GM12878 (cell line): ENCODE results near the gene NIP7.

Experiments used
- POLR2A ChIP-seq: IDR thresholded peaks from 2 replicates; pipeline ENCODE4 v1.6.1; 2011; ENCODE audit warnings: low read depth, mild to moderate bottlenecking, low read length
- TF ChIP-seq, protein P1 (sequence below), 3 experiments: IDR thresholded peaks in 2 of 3; conservative IDR thresholded peaks in 1 of 3; 2 replicates each; pipeline ENCODE4 v1.5.1; 2011; ENCODE audit warnings: low read depth in 3 of 3, low read length in 3 of 3, mild to moderate bottlenecking in 3 of 3, control low read depth in 2 of 3, moderate library complexity in 2 of 3, inconsistent platforms in 1 of 3, mixed read lengths in 1 of 3; ENCODE audit not compliant: control insufficient read depth in 2 of 3, insufficient read depth in 1 of 3; ENCODE audit errors: extremely low read depth in 1 of 3

DNA sequence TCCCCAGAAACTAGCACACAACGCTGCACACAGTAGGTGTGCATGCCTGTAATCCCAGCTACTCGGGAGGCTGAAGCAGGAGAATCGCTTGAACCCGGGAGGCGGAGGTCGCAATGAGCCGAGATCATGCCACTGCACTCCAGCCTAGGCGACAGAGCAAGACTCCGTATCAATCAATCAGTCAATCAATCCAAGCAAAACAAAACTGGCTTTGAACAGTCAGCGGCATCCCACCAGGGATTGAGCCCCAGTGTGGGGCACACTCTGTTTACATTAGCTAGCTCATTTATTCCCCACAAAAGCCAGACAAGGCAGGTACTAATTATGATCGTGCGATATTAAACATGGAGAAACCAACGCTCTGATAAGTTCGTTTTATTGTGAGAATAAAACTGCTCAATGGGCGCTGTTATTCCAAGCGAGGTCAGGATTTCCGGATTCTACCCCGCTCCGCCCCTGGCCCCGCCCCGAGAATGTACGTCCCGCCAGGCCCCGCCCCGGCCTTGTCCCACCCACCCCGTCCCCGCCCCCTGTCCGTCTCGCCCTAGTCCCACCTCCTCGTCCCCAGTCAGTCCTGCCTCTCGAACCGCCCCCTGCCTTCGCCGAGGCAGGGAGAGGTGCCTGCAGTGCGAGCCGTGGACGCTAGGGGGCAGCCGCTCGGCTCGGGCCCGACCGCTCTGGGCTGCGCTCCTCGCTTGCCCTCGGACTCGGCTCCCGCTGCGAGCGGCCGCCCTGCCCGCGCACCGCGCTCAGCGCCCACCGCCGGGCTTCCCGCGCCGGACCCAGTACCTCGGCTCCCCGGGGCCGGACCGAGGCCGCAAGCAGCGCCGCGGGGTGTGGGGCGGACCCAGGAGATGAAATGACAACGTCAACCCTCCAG is 28.7 kb upstream of the NIP7 start, which contains the start of gene VPS4A:
- TF ChIP-seq POLR2A, result peak; percentile 88
- TF ChIP-seq, protein P1, sequence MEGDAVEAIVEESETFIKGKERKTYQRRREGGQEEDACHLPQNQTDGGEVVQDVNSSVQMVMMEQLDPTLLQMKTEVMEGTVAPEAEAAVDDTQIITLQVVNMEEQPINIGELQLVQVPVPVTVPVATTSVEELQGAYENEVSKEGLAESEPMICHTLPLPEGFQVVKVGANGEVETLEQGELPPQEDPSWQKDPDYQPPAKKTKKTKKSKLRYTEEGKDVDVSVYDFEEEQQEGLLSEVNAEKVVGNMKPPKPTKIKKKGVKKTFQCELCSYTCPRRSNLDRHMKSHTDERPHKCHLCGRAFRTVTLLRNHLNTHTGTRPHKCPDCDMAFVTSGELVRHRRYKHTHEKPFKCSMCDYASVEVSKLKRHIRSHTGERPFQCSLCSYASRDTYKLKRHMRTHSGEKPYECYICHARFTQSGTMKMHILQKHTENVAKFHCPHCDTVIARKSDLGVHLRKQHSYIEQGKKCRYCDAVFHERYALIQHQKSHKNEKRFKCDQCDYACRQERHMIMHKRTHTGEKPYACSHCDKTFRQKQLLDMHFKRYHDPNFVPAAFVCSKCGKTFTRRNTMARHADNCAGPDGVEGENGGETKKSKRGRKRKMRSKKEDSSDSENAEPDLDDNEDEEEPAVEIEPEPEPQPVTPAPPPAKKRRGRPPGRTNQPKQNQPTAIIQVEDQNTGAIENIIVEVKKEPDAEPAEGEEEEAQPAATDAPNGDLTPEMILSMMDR (IDR thresholded peaks at IDR 0.05 in 2 of 3, conservative IDR thresholded peaks at IDR 0.05 in 1 of 3; ENCODE audit: control insufficient read depth in 2 of 3, extremely low read depth in 1 of 3, insufficient read depth in 1 of 3, low read depth in 3 of 3, low read length in 3 of 3), result peak; percentile 81 to 96 (median 92)
